AG08396 (cell line): ENCODE measurements around the gene ITPKA.
A peak's percentile ranks its signal among the peaks of the same experiment; 100 is the strongest.

Source experiments
- DNase-seq: peaks from one replicate; pipeline ENCODE4 v3.0.0; 2012; ENCODE audit warnings: low spot score, mixed read lengths

ITPKA gene

GRCh38 chr15:41511331-41511898 lies 17.7 kb downstream of the ITPKA start:
- DNase-seq = no peak

- DNase-seq = peak; percentile 35
These were observed 18.3 kb downstream of the ITPKA start for GRCh38 chr15:41511899-41512369.

- DNase-seq = no peak
These were observed 18.9 kb downstream of the ITPKA start for GRCh38 chr15:41512512-41512939.

- peak; percentile 52 for DNase-seq
These were observed 19.3 kb downstream of the ITPKA start for GRCh38 chr15:41512940-41513505.

GRCh38 chr15:41513506-41514227 lies 20.0 kb downstream of the ITPKA start, which contains the start of gene LTK:
Gene LTK (minus strand): TSS chr15:41513827. CDS start chr15:41513709, 118 bp downstream.
- peak; percentile 16 for DNase-seq

- no peak for DNase-seq
These were observed 24.3 kb downstream of the ITPKA start for GRCh38 chr15:41517895-41518449.

- no peak for DNase-seq
These were observed 27.0 kb downstream of the ITPKA start for GRCh38 chr15:41520636-41521035.

- no peak for DNase-seq
These were observed 27.9 kb downstream of the ITPKA start for GRCh38 chr15:41521614-41522013.

- DNase-seq = no peak
These were observed 29.4 kb downstream of the ITPKA start for GRCh38 chr15:41523097-41523496.

- DNase-seq = no peak
These were observed 36.8 kb downstream of the ITPKA start for GRCh38 chr15:41530363-41530956.

- DNase-seq = no peak
These were observed 41.9 kb downstream of the ITPKA start for GRCh38 chr15:41535544-41535943.

- no peak for DNase-seq
These were observed 43.2 kb downstream of the ITPKA start for GRCh38 chr15:41536866-41537265.

- no peak for DNase-seq
These were observed 49.8 kb downstream of the ITPKA start for GRCh38 chr15:41543521-41543870.

- DNase-seq = no peak
These were observed 51.0 kb downstream of the ITPKA start for GRCh38 chr15:41544650-41545015.

GRCh38 chr15:41545218-41545617 lies 51.5 kb downstream of the ITPKA start:
- no peak for DNase-seq

- DNase-seq = peak; percentile 35
These were observed 53.4 kb downstream of the ITPKA start for GRCh38 chr15:41546851-41547786.

- DNase-seq = no peak
These were observed 56.5 kb downstream of the ITPKA start for GRCh38 chr15:41550066-41550775.
